ENCODE data around the gene MED22. TPM values are rescaled to one million over a fixed set of nuclear protein-coding genes. Genes with fewer than 3 reads are reported as not detected.
"Not testable (repeated sequence)": the region's sequence is repeated elsewhere in the genome, so short reads cannot be mapped to it uniquely, and the experiment has no call there.

Gene MED22
- total RNA-seq, 1 experiment from 2014 or later: 16.9 TPM

DNA sequence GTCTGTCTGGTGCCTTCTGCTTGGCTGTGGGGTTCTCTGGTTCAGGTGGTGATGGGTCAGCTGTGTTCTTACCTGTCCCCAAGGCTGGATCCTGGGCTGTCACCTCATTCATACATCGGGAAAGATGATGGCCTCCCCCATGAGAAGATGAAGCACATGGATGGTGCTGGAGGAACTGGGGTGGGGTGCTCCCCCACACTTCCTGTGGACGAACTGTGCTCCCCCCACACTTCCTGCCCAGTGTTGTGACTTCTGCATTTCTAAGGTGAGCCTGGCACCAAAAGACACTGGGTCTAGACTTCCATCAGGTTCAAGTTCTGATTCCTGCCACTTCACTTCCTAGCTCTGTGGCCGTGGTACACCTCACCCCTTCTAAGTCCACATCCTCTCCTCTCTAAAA is 7.7 kb downstream of the MED22 start:
- no peak for DNase-seq (ENCODE audit: extremely low read depth, low read depth)

DNA sequence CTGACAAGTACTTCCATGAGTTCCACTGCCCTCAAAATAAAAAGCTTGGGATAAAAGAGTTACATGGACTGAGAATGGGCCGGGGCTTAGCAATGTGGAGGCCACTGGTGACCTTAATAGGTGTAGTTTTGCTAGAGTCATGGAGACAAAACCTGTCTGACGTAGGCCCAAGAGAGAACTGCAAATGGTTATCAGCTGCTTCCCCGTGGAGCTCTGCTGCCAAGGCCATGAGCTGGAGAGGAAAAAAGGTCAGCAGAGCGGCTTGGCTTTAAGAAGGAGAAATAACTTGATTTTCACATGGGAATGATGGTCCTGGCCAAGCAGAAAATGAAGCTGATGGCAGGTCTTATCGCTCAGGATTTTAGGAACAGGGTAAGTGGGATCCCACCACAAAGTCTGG is 8.3 kb downstream of the MED22 start:
- no peak for DNase-seq (ENCODE audit: extremely low read depth, low read depth)

GRCh38 chr9:133335924-133336811 is 11.8 kb downstream of the MED22 start, which contains the start of gene SURF6:
SURF6 (minus strand) TSS chr9:133336188; CDS start chr9:133336132, 56 bp downstream.
- peak; percentile 88 for DNase-seq (ENCODE audit: extremely low read depth, low read depth)

GRCh38 chr9:133334888-133335287 is 13.0 kb downstream of the MED22 start:
- not testable (repeated sequence) for DNase-seq (ENCODE audit: extremely low read depth, low read depth)

DNA sequence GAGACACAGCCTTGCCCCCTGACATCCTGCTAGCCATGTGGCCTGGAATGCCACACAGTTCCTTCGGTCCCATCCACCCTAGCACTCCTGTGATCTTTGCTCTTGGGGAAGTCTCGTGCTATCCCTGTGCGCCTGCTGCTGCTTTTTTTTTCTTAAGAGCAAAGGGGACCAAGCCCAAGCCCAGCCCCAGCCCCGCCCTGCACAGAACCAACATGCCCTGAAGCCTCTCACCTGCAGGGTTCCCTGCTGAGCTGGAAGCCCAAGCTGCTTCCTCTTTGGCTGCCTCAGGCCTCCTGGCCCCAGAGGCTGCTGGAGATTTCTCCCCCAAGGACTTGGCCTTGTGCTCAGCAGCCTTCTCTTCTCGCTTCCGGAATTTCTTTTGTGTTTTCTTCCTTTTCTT is 13.8 kb downstream of the MED22 start:
- no peak for DNase-seq (ENCODE audit: extremely low read depth, low read depth)

GRCh38 chr9:133333566-133333965 is 14.4 kb downstream of the MED22 start:
- DNase-seq (ENCODE audit: extremely low read depth, low read depth): no peak

DNA sequence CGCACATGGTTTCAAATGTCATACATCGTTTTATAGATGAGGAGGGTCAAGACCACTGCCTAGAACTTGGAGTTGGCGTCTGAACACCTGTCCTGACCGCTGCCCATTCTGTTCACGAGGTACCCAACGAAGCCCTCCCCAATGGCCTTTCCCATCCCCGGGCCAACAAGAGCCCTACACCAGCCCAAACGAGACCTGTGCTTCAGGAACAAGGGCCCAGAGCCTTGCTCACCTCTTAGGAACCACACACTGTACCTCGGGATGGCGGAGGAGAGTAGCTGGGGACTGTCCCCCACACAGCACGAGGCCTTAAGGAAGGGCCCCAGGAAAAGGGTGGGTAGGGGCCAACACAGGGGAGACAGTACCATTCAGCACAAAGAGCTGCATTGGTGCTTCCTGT is 14.9 kb downstream of the MED22 start:
- no peak for DNase-seq (ENCODE audit: extremely low read depth, low read depth)

DNA sequence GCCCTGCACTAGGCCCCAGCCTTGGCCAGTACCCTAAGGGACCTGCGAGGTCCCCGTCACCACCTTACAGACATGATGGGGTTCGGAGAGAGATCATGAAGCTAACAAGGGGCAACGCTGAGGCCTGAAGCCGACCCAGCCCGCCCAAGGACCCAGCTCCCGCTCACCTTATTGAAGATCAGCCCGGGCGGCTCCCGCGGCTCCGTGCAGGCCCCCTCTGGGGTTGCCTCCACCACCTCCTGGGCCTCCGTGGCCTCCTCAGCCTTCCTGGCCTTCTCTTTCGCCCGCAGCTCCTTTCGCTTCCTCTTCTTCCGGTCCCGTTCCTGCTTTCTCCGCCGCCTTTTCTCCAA is 15.6 kb downstream of the MED22 start:
- DNase-seq (ENCODE audit: extremely low read depth, low read depth): no peak

GRCh38 chr9:133331641-133332380 is 16.1 kb downstream of the MED22 start:
- no peak for DNase-seq (ENCODE audit: extremely low read depth, low read depth)

DNA sequence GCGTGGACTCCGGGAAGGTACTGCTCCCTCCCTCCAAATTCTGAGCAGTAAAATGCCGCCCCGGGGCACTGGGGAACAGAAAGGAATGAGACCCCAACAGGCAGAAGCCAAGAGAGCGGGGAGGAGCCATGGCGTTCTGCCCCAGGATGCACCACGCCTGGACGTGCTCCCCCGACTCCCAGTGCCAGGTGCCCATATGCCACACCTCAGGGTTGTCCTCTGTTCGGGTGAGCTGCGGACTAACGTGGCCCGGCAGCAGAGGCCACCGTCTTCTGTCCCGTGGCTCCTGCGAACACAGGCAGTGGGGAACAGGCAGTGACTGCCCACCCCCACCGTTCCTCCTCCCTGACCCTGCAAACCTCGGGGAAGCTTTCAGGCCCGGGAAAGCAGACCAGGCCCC is 16.7 kb downstream of the MED22 start:
- DNase-seq (ENCODE audit: extremely low read depth, low read depth): no peak

DNA sequence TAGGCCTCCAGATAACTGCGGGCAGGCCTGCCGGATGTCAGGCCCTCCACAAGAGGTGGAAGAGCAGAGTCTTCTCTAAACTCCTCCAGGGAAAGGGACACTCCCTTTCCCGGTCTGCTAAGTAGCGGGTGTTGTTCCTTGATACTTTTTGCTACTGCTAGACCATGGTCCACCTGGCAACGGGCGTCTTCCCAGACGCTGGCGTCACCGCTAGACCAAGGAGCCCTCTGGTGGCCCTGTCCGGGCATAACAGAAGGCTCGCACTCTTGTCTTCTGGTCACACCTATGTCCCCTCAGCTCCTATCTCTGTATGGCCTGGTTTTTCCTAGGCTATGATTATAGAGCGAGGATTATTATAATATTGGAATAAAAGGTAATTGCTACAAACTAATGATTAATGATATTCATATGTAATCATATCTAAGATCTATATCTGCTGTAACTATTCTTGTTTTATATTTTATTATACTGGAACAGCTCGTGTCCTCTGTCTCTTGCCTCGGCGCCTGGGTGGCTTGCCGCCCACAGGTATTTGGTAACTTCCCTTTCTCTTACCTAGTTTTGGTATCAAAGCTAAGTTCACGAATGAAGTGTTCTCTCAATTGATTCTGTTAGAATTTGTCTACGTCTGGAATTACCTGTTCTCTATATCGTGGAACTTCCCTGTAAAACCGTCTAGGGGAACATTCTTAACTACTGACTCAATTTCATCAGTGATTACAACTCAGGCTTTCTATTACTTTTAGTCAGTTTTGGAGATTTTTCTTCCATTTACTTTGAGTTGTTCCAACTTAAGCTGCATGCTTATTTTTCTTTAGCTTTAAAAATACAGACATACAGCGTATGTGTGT is 18.4 kb downstream of the MED22 start:
- DNase-seq (ENCODE audit: extremely low read depth, low read depth): not testable (repeated sequence)

- DNase-seq (ENCODE audit: extremely low read depth, low read depth): no peak
Observed at GRCh38 chr9:133327834-133328484, 20.0 kb downstream of the MED22 start.

DNA sequence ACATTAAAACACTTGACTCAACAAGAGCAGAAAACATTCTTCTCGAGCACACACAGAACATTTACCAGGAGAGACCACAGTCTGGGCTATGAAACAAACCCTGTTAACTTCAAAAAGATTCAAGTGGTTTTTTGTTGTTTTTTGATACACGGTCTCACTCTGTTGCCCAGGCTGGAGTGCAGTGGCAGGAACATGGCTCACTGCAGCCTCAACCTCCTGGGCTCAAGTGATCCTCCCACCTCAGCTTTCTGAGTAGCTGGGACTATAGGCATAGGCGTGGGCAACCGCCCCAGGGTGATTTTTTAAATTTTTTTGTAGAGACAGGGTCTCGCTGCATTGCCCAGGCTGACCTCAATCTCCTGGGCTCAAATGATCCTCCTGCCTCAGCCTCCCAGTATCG is 20.9 kb downstream of the MED22 start:
- DNase-seq (ENCODE audit: extremely low read depth, low read depth): not testable (repeated sequence)

- no peak for DNase-seq (ENCODE audit: extremely low read depth, low read depth)
Observed at GRCh38 chr9:133323991-133324703, 23.8 kb downstream of the MED22 start.

- no peak for DNase-seq (ENCODE audit: extremely low read depth, low read depth)
Observed at GRCh38 chr9:133323211-133323610, 24.7 kb downstream of the MED22 start.

GRCh38 chr9:133322701-133323100 is 25.2 kb downstream of the MED22 start:
- no peak for DNase-seq (ENCODE audit: extremely low read depth, low read depth)

- DNase-seq (ENCODE audit: extremely low read depth, low read depth): no peak
Observed at GRCh38 chr9:133321411-133321935, 26.5 kb downstream of the MED22 start.

- no peak for DNase-seq (ENCODE audit: extremely low read depth, low read depth)
Observed at GRCh38 chr9:133320421-133320881, 27.5 kb downstream of the MED22 start.

DNA sequence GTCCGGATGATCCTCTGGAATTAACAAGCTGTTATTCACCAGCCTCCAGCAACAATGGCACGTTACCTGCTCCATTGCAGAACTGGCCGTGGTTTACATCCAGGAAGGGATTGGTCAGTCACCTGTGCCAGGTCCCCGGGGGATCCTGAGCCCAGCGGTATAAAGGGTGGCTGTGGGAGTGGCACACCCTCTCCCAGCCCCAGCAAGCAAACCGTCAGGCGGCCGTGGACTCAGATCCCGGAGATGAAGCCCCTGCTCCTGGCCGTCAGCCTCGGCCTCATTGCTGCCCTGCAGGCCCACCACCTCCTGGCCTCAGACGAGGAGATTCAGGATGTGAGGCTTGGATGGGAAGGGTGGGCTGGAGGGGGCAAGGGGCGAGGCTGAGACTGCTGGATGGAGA is 30.4 kb downstream of the MED22 start:
- DNase-seq (ENCODE audit: extremely low read depth, low read depth): not testable (repeated sequence)
